Astrocyte of the spinal cord (primary cell): ENCODE measurements around the gene EN1.

ENCODE experiments used
- DNase-seq: peaks from one replicate; pipeline ENCODE4 v3.0.0; 2011; ENCODE audit warnings: low read depth, low spot score
- H3K4me3 ChIP-seq: 2 replicates; pipeline ENCODE4 v1.5.1; 2011; ENCODE audit warnings: low read depth, mild to moderate bottlenecking, low read length, moderate library complexity
- CTCF ChIP-seq: IDR thresholded peaks from 2 replicates; pipeline ENCODE4 v1.5.1; 2012; ENCODE audit warnings: low read depth, mild to moderate bottlenecking, low read length, inconsistent platforms
- in situ Hi-C: cut with HindIII; loops from 2 replicates; pipeline ENCODE4 v1.10.0; 2017; ENCODE audit warnings: low sequenced_read_pairs

EN1 gene

GRCh38 chr2:118847762-118848172, 319 bp upstream of the EN1 start:
- DNase-seq = peak; percentile 81
- in situ Hi-C loops = no loop called here
- peak overlapping the region; percentile 41 for H3K4me3 ChIP-seq
- no peak for TF ChIP-seq CTCF

GRCh38 chr2:118846442-118846952, 951 bp downstream of the EN1 start:
- peak overlapping the region; percentile 47 for H3K4me3 ChIP-seq
- peak; percentile 3 for TF ChIP-seq CTCF
- no peak for DNase-seq
- in situ Hi-C loops = no loop called here

- no peak for TF ChIP-seq CTCF
- peak overlapping the region; percentile 47 for H3K4me3 ChIP-seq
- DNase-seq = no peak
- in situ Hi-C loops = no loop called here
These were observed 1.7 kb downstream of the EN1 start for GRCh38 chr2:118845522-118846441.

GRCh38 chr2:118845005-118845521, 2.4 kb downstream of the EN1 start:
- TF ChIP-seq CTCF = no peak
- peak overlapping the region; percentile 47 for H3K4me3 ChIP-seq
- in situ Hi-C loops = no loop called here
- DNase-seq = no peak

- DNase-seq = no peak
- no peak for TF ChIP-seq CTCF
- in situ Hi-C loops = no loop called here
- H3K4me3 ChIP-seq = peak overlapping the region; percentile 47
These were observed 3.0 kb downstream of the EN1 start for GRCh38 chr2:118844261-118845004.

GRCh38 chr2:118843483-118844132, 3.8 kb downstream of the EN1 start:
- no peak for DNase-seq
- TF ChIP-seq CTCF = no peak
- in situ Hi-C loops = no loop called here
- peak overlapping the region; percentile 30 for H3K4me3 ChIP-seq
